HepG2 (cell line): ENCODE measurements around the gene PLEKHG5. TPM values are rescaled to one million over a fixed set of nuclear protein-coding genes. Genes with fewer than 3 reads are reported as not detected.

Source experiments
- AGO2 ChIP-seq: fragments of 200-400 bp; formaldehyde crosslinking; optimal IDR thresholded peaks from 2 replicates; pipeline ENCODE3; 2017; ENCODE audit warnings: mild to moderate bottlenecking, low read depth, low read length, moderate library complexity
- BCL6 ChIP-seq: IDR thresholded peaks from 2 replicates; pipeline ENCODE4 v1.6.1; 2016; ENCODE audit warnings: missing genetic modification reagents, missing compliant biosample characterization
- KLF12 ChIP-seq: sonication (generic); formaldehyde crosslinking; IDR thresholded peaks from 2 replicates; pipeline ENCODE4 v1.4.0; 2020; ENCODE audit warnings: missing genetic modification reagents, borderline replicate concordance
- MIXL1 ChIP-seq: IDR thresholded peaks from 2 replicates; pipeline ENCODE4 v1.6.1; 2016
- MXD4 ChIP-seq: IDR thresholded peaks from 2 replicates; pipeline ENCODE4 v1.6.1; 2016; ENCODE audit warnings: mild to moderate bottlenecking, missing biosample characterization, missing genetic modification reagents
- NFIB ChIP-seq: sonication (generic); formaldehyde crosslinking; IDR thresholded peaks from 2 replicates; pipeline ENCODE4 v1.9.0; 2021; ENCODE audit warnings: missing genetic modification reagents, mild to moderate bottlenecking, borderline replicate concordance
- PHF20 ChIP-seq: sonication (generic); formaldehyde crosslinking; IDR thresholded peaks from 2 replicates; pipeline ENCODE4 v1.5.0; 2020; ENCODE audit warnings: mild to moderate bottlenecking, missing genetic modification reagents
- RBFOX2 ChIP-seq: fragments of 200-400 bp; formaldehyde crosslinking; IDR thresholded peaks from 2 replicates; pipeline ENCODE4 v1.6.1; 2017; ENCODE audit warnings: low read depth, mild to moderate bottlenecking, low read length
- TCF12 ChIP-seq, 2 experiments: fragments of 450-650 bp in 1 of 2; sonication (generic) in 1 of 2; formaldehyde crosslinking in 1 of 2; IDR thresholded peaks; 2 replicates each; pipeline versions ENCODE4 v1.6.1 to v1.8.0; 2017 to 2022; ENCODE audit warnings: antibody characterized with exemption in 1 of 2, mild to moderate bottlenecking in 1 of 2, missing genetic modification reagents in 1 of 2, moderate library complexity in 1 of 2
- ZMYM2 ChIP-seq: sonication (generic); formaldehyde crosslinking; IDR thresholded peaks from 2 replicates; pipeline ENCODE4 v1.8.0; 2022; ENCODE audit warnings: mild to moderate bottlenecking, missing genetic modification reagents
- ZNF660 ChIP-seq: sonication (generic); formaldehyde crosslinking; IDR thresholded peaks from 2 replicates; pipeline ENCODE4 v1.5.1; 2020; ENCODE audit warnings: mild to moderate bottlenecking, low read depth, missing genetic modification reagents, borderline replicate concordance
- ZNF670 ChIP-seq: sonication (generic); formaldehyde crosslinking; IDR thresholded peaks from 2 replicates; pipeline ENCODE4 v1.8.0; 2022; ENCODE audit warnings: mild to moderate bottlenecking, missing genetic modification reagents, borderline replicate concordance
- ZNF687 ChIP-seq: sonication (generic); formaldehyde crosslinking; IDR thresholded peaks from 2 replicates; pipeline ENCODE4 v1.5.1; 2020; ENCODE audit warnings: mild to moderate bottlenecking, missing genetic modification reagents, moderate library complexity
- ZNF770 ChIP-seq: sonication (generic); formaldehyde crosslinking; IDR thresholded peaks from 2 replicates; pipeline ENCODE4 v1.5.0; 2020; ENCODE audit warnings: mild to moderate bottlenecking, missing genetic modification reagents
- polyA plus RNA-seq, 8 experiments: library from polyadenylated mRNA; depleted of rRNA in 3 of 8; stranded (reverse) in 7 of 8; unstranded in 1 of 8; fragments of >200 nt; fragmentation: Illumina TruSeq in 4 of 8; extraction: Trizol in 4 of 8; gene quantifications; 2 replicates each; pipeline versions ENCODE4 v1.2.1 to v1.2.3, GENCODE V29; 2011 to 2016; ENCODE audit warnings: low read depth in 4 of 8, missing spikeins in 1 of 8, mixed read lengths in 1 of 8; ENCODE audit not compliant: insufficient read depth in 1 of 8
- total RNA-seq, 5 experiments: library from RNA; depleted of rRNA; stranded (reverse); fragments of >200 nt; fragmentation: Illumina TruSeq; extraction: Trizol; gene quantifications; 2 replicates each; pipeline ENCODE4 v1.2.3, GENCODE V29; 2016; ENCODE audit warnings: low read depth in 1 of 5
- TF ChIP-seq, protein P1 (sequence below): sonication (generic); formaldehyde crosslinking; IDR thresholded peaks from 2 replicates; pipeline ENCODE4 v1.4.0; 2020; ENCODE audit warnings: missing genetic modification reagents, borderline replicate concordance
- TF ChIP-seq, protein P2 (sequence below): sonication (generic); formaldehyde crosslinking; IDR thresholded peaks from 2 replicates; pipeline ENCODE4 v1.4.0; 2020; ENCODE audit warnings: missing genetic modification reagents

The PLEKHG5 gene
- total and polyA plus RNA-seq, 2 of the 13 experiments (the other 11 are each of a cell fraction or from before 2014, with no cell fraction given), result 1.9 to 3.5 TPM

DNA sequence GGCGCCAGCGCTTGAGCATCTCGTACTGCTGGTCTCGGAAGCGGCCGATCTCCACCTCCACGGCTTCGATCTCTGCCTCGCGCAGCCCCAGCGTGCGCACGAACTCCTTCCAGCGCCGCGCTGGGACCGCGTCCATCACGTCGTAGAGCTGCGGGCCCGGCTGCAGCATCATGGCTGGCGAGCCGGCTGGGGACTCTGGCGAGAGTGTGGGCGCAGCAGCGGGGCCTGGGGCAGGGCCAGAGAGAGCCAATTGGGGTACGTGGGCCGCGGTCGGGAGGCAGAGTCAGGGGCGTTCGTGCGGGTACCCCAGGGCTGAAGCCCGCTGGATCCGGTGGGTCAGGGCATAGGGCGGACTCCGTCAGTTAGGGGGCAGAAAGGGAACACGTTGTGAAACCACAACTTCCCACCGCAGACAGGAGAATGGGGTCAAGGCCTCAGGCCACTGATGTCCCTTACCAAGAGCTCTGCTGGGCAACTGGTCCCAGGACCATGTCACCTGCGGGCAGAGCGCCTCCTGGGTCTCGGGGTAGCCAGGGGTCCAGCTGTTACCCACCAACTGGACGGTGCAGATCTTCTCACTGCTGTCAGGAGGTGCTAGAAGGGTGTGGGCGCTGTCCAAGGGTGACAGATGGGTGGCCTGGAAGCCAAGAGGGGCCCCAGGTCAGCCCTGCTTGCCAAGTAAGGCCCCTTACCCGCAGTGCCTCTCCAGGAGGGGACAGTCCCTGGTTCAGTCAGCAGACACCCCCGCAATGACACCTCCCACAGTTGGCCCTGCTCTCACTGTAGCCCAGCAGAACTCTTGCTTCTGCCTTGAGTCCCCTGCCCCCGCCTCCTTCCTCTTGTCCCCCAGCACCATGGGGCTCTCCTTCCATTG lies 29.7 kb downstream of the PLEKHG5 start (continued):
- TF ChIP-seq ZNF770 (CRISPR knock-in tag), result no peak
- TF ChIP-seq, protein P1, sequence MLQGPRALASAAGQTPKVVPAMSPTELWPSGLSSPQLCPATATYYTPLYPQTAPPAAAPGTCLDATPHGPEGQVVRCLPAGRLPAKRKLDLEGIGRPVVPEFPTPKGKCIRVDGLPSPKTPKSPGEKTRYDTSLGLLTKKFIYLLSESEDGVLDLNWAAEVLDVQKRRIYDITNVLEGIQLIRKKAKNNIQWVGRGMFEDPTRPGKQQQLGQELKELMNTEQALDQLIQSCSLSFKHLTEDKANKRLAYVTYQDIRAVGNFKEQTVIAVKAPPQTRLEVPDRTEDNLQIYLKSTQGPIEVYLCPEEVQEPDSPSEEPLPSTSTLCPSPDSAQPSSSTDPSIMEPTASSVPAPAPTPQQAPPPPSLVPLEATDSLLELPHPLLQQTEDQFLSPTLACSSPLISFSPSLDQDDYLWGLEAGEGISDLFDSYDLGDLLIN, result no peak
- no peak for TF ChIP-seq PHF20 (CRISPR knock-in tag)
- no peak for TF ChIP-seq ZNF670 (CRISPR knock-in tag)
- 0 out of 2 replicates have a peak, but pooled peaks have one; percentile 47 for TF ChIP-seq NFIB (CRISPR knock-in tag)
- TF ChIP-seq MXD4 (CRISPR knock-in tag), result no peak
- no peak for TF ChIP-seq KLF12
- no peak for TF ChIP-seq MIXL1 (CRISPR knock-in tag)
- TF ChIP-seq ZNF660 (CRISPR knock-in tag), result no peak
- no peak for TF ChIP-seq ZMYM2 (CRISPR knock-in tag)
- TF ChIP-seq, protein P2, sequence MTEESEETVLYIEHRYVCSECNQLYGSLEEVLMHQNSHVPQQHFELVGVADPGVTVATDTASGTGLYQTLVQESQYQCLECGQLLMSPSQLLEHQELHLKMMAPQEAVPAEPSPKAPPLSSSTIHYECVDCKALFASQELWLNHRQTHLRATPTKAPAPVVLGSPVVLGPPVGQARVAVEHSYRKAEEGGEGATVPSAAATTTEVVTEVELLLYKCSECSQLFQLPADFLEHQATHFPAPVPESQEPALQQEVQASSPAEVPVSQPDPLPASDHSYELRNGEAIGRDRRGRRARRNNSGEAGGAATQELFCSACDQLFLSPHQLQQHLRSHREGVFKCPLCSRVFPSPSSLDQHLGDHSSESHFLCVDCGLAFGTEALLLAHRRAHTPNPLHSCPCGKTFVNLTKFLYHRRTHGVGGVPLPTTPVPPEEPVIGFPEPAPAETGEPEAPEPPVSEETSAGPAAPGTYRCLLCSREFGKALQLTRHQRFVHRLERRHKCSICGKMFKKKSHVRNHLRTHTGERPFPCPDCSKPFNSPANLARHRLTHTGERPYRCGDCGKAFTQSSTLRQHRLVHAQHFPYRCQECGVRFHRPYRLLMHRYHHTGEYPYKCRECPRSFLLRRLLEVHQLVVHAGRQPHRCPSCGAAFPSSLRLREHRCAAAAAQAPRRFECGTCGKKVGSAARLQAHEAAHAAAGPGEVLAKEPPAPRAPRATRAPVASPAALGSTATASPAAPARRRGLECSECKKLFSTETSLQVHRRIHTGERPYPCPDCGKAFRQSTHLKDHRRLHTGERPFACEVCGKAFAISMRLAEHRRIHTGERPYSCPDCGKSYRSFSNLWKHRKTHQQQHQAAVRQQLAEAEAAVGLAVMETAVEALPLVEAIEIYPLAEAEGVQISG (CRISPR knock-in tag), result no peak
- TF ChIP-seq BCL6, result no peak
- peak; percentile 98 for TF ChIP-seq AGO2
- no peak for TF ChIP-seq TCF12 (IDR thresholded peaks at IDR 0.05)
- TF ChIP-seq TCF12 (CRISPR knock-in tag; IDR thresholded peaks at IDR 0.05), result 0 out of 2 replicates have a peak, but pooled peaks have one; percentile 49
- TF ChIP-seq RBFOX2, result peak; percentile 90
- TF ChIP-seq ZNF687 (CRISPR knock-in tag), result peak; percentile 2
